Measurements from ENCODE around the gene ITGB3BP.

ITGB3BP gene

GRCh38 chr1:63414691-63415365 lies 108.2 kb downstream of the ITGB3BP start:
- TF ChIP-seq GATA3 (IDR thresholded peaks at IDR 0.05; ENCODE audit: low read depth, low read length) (no peak), GATA2 (IDR thresholded peaks at IDR 0.05; ENCODE audit: low read depth, low read length) (no peak)

- TF ChIP-seq GATA2 (IDR thresholded peaks at IDR 0.05; ENCODE audit: low read depth, low read length) (no peak), GATA3 (IDR thresholded peaks at IDR 0.05; ENCODE audit: low read depth, low read length) (no peak)
These were observed 109.6 kb downstream of the ITGB3BP start for GRCh38 chr1:63413394-63413793.

GRCh38 chr1:63411066-63411465 lies 112.0 kb downstream of the ITGB3BP start:
- TF ChIP-seq GATA2 (IDR thresholded peaks at IDR 0.05; ENCODE audit: low read depth, low read length) (no peak), GATA3 (IDR thresholded peaks at IDR 0.05; ENCODE audit: low read depth, low read length) (no peak)

- TF ChIP-seq GATA2 (IDR thresholded peaks at IDR 0.05; ENCODE audit: low read depth, low read length) (no peak), GATA3 (IDR thresholded peaks at IDR 0.05; ENCODE audit: low read depth, low read length) (no peak)
These were observed 114.7 kb downstream of the ITGB3BP start for GRCh38 chr1:63408331-63408730.

- TF ChIP-seq GATA3 (IDR thresholded peaks at IDR 0.05; ENCODE audit: low read depth, low read length) = no peak
- TF ChIP-seq GATA2 (IDR thresholded peaks at IDR 0.05; ENCODE audit: low read depth, low read length) = no peak
These were observed 116.0 kb downstream of the ITGB3BP start for GRCh38 chr1:63407002-63407401.

GRCh38 chr1:63405987-63406386 lies 117.0 kb downstream of the ITGB3BP start:
- TF ChIP-seq GATA3 (IDR thresholded peaks at IDR 0.05; ENCODE audit: low read depth, low read length) = no peak
- TF ChIP-seq GATA2 (IDR thresholded peaks at IDR 0.05; ENCODE audit: low read depth, low read length) = no peak

GRCh38 chr1:63405021-63405420 lies 118.0 kb downstream of the ITGB3BP start:
- TF ChIP-seq GATA2 (IDR thresholded peaks at IDR 0.05; ENCODE audit: low read depth, low read length) = no peak
- TF ChIP-seq GATA3 (IDR thresholded peaks at IDR 0.05; ENCODE audit: low read depth, low read length) = no peak

- TF ChIP-seq GATA2 (IDR thresholded peaks at IDR 0.05; ENCODE audit: low read depth, low read length) = no peak
- no peak for TF ChIP-seq GATA3 (IDR thresholded peaks at IDR 0.05; ENCODE audit: low read depth, low read length)
These were observed 119.6 kb downstream of the ITGB3BP start for GRCh38 chr1:63403386-63403785.

GRCh38 chr1:63401945-63402344 lies 121.1 kb downstream of the ITGB3BP start:
- TF ChIP-seq GATA2 (IDR thresholded peaks at IDR 0.05; ENCODE audit: low read depth, low read length) = no peak
- no peak for TF ChIP-seq GATA3 (IDR thresholded peaks at IDR 0.05; ENCODE audit: low read depth, low read length)

Data from SH-SY5Y (cell line).